ENCODE measurements around the gene CFAP52.
"Not testable (repeated sequence)": the region's sequence is repeated elsewhere in the genome, so short reads cannot be mapped to it uniquely, and the experiment has no call there.

The CFAP52 gene

GRCh38 chr17:9648521-9649110 lies 72.2 kb downstream of the CFAP52 start:
- TF ChIP-seq SPI1 (IDR thresholded peaks at IDR 0.05; ENCODE audit: borderline replicate concordance, low read depth): no peak
- TF ChIP-seq GABPA (IDR thresholded peaks at IDR 0.05; ENCODE audit: low read depth): no peak
- TF ChIP-seq, protein P1, sequence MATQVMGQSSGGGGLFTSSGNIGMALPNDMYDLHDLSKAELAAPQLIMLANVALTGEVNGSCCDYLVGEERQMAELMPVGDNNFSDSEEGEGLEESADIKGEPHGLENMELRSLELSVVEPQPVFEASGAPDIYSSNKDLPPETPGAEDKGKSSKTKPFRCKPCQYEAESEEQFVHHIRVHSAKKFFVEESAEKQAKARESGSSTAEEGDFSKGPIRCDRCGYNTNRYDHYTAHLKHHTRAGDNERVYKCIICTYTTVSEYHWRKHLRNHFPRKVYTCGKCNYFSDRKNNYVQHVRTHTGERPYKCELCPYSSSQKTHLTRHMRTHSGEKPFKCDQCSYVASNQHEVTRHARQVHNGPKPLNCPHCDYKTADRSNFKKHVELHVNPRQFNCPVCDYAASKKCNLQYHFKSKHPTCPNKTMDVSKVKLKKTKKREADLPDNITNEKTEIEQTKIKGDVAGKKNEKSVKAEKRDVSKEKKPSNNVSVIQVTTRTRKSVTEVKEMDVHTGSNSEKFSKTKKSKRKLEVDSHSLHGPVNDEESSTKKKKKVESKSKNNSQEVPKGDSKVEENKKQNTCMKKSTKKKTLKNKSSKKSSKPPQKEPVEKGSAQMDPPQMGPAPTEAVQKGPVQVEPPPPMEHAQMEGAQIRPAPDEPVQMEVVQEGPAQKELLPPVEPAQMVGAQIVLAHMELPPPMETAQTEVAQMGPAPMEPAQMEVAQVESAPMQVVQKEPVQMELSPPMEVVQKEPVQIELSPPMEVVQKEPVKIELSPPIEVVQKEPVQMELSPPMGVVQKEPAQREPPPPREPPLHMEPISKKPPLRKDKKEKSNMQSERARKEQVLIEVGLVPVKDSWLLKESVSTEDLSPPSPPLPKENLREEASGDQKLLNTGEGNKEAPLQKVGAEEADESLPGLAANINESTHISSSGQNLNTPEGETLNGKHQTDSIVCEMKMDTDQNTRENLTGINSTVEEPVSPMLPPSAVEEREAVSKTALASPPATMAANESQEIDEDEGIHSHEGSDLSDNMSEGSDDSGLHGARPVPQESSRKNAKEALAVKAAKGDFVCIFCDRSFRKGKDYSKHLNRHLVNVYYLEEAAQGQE (IDR thresholded peaks at IDR 0.05; ENCODE audit: insufficient replicate concordance, low read depth): no peak
- no peak for TF ChIP-seq CTCF (IDR thresholded peaks at IDR 0.05; ENCODE audit: insufficient read depth, low read length)
- TF ChIP-seq POLR2AphosphoS5 (IDR thresholded peaks at IDR 0.05; ENCODE audit: low read depth): no peak
- no peak for DNase-seq (ENCODE audit: low read depth in 1 of 2, low spot score in 1 of 2)
- Histone ChIP-seq H3K27ac (replicated peaks) (no peak overlapping the region), H3K27me3 (ENCODE audit: insufficient read depth, poor library complexity, severe bottlenecking) (no peaks in the 10 kb centered on the region), H3K4me3 (replicated peaks; ENCODE audit: insufficient read depth, low read length) (no peak overlapping the region)

DNA sequence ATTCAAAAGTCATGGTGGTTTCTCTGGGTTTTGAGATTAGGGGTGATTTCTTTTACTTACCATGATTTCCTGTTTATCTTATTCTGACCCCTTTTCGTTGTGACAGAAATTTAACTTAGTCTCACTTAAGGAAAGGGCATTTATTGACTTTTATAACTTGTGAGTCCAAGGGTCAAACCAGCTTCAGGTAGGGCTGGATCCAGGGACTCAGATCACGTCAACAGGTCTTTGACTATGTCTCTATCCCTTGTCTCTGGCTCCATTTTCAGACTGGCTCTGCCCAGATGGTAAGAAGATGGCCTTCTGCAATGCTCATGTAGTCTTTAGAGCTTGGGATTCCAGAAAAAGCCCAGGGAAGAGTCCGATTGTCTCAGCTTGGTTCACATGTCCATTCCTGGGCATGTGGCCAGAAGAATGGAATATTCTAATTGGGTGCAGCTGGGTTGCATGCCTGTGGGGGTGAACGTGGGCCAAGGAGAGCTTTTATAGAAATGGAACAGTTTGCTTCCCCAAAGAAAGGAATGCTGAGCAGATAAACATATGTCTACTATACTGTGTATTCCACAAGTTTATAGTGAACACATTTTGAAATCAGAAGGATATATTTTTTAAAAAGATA lies 82.3 kb downstream of the CFAP52 start:
- no peak overlapping the region for H3K4me3 ChIP-seq (replicated peaks; ENCODE audit: insufficient read depth, low read length)
- H3K27me3 ChIP-seq (ENCODE audit: insufficient read depth, poor library complexity, severe bottlenecking): no peaks in the 10 kb centered on the region
- no peak overlapping the region for H3K27ac ChIP-seq (replicated peaks)
- DNase-seq (ENCODE audit: low read depth in 1 of 2, low spot score in 1 of 2): no peak
- TF ChIP-seq CTCF (IDR thresholded peaks at IDR 0.05; ENCODE audit: insufficient read depth, low read length): no peak
- TF ChIP-seq, protein P1 (IDR thresholded peaks at IDR 0.05; ENCODE audit: insufficient replicate concordance, low read depth): no peak
- TF ChIP-seq GABPA (IDR thresholded peaks at IDR 0.05; ENCODE audit: low read depth): no peak
- no peak for TF ChIP-seq SPI1 (IDR thresholded peaks at IDR 0.05; ENCODE audit: borderline replicate concordance, low read depth)
- TF ChIP-seq POLR2AphosphoS5 (IDR thresholded peaks at IDR 0.05; ENCODE audit: low read depth): no peak

DNA sequence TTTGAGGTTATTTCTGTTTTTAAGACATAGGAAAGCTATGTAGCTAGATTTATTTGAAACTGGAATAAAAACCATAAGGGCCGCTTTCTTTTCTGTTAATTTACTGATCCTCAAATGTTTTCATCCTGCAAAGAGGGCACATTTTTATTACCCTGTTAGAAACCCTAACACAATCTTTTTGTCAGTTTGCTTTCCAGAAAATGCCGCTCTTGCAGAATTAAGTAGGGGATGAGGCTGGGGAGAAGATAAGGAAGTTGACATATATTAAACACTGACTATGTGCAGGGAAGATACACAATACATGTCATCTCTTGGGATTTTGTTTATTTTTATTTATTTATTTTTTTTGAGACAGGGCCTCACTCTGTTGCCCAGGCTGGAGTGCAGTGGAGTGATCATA lies 84.6 kb downstream of the CFAP52 start:
- DNase-seq (ENCODE audit: low read depth in 1 of 2, low spot score in 1 of 2): no peak
- TF ChIP-seq, protein P1 (IDR thresholded peaks at IDR 0.05; ENCODE audit: insufficient replicate concordance, low read depth): no peak
- no peak for TF ChIP-seq POLR2AphosphoS5 (IDR thresholded peaks at IDR 0.05; ENCODE audit: low read depth)
- no peak for TF ChIP-seq GABPA (IDR thresholded peaks at IDR 0.05; ENCODE audit: low read depth)
- TF ChIP-seq CTCF (IDR thresholded peaks at IDR 0.05; ENCODE audit: insufficient read depth, low read length): no peak
- TF ChIP-seq SPI1 (IDR thresholded peaks at IDR 0.05; ENCODE audit: borderline replicate concordance, low read depth): no peak
- H3K27ac ChIP-seq (replicated peaks): no peak overlapping the region
- no peaks in the 10 kb centered on the region for H3K27me3 ChIP-seq (ENCODE audit: insufficient read depth, poor library complexity, severe bottlenecking)
- H3K4me3 ChIP-seq (replicated peaks; ENCODE audit: insufficient read depth, low read length): no peak overlapping the region

DNA sequence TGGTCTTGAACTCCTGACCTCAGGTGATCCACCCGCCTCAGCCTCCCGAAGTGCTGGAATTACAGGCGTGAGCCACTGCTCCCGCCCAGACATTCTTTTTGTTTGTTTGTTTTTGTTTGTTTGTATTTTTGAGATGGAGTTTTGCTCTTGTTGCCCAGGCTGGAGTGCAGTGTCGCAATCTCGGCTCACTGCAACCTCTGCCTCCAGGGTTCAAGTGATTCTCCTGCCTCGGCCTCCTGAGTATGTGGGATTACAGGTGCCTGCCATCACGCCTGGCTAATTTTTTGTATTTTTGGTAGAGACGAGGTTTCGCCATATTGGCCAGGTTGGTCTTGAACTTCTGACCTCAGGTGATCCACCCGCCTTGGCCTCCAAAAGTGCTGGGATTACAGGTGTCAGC lies 87.1 kb downstream of the CFAP52 start:
- not testable (repeated sequence) for H3K27ac ChIP-seq (replicated peaks); H3K4me3 ChIP-seq (replicated peaks; ENCODE audit: insufficient read depth, low read length); H3K27me3 ChIP-seq (ENCODE audit: insufficient read depth, poor library complexity, severe bottlenecking); DNase-seq (ENCODE audit: low read depth in 1 of 2, low spot score in 1 of 2)

Data from HL-60 (cell line).